OCI-LY1 (cell line): ENCODE measurements around the gene RAMP3.

Experiments used
- EZH2 ChIP-seq: fragments of 200-600 bp; sonication (generic), shearing (Covaris generic); IDR thresholded peaks from 2 replicates; pipeline ENCODE4 v1.8.0; 2017; ENCODE audit warnings: borderline replicate concordance, mixed run types, mild to moderate bottlenecking, antibody characterized with exemption, low read length, moderate library complexity, mixed read lengths
- TF ChIP-seq, protein P1 (sequence below): fragments of 200-600 bp; sonication (generic), shearing (Covaris generic); IDR thresholded peaks from 2 replicates; pipeline ENCODE4 v1.5.1; 2017; ENCODE audit warnings: mild to moderate bottlenecking, antibody characterized with exemption, low read length, moderate library complexity, mixed read lengths

DNA sequence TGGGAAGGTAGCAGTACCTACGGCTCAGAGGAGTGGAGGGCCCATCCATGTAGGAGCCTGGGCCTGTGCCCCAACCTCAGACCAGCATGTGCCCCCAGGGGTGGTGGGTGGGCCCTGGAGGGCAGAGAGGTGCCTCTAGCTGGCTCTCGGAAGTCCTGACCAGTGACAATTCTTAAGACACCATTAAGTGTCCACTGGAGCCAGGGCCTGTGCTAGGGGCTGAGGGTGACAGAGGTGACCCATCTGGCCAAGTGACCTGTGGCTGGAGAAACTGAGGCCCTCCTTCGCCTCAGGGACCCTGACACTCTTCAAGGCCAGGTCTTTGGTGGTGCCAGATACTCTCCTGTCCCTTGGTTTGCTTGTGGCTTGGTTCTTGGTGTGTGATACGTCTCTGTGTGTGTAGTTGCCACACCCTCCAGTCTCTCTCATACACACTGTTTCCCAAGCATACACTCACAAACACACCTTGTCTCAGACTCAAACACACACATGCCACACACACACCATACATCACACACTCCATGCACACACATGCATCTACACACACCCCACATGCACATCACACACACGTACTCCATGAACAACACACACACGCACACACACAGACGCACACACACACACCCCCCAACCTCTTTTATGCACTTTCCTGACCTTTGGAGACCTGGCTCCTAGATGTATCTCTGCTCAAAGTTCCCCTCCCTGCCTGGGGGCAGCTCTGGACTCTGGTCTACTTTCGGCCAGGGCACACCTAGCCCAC lies 897 bp upstream of the RAMP3 start:
- TF ChIP-seq, protein P1, sequence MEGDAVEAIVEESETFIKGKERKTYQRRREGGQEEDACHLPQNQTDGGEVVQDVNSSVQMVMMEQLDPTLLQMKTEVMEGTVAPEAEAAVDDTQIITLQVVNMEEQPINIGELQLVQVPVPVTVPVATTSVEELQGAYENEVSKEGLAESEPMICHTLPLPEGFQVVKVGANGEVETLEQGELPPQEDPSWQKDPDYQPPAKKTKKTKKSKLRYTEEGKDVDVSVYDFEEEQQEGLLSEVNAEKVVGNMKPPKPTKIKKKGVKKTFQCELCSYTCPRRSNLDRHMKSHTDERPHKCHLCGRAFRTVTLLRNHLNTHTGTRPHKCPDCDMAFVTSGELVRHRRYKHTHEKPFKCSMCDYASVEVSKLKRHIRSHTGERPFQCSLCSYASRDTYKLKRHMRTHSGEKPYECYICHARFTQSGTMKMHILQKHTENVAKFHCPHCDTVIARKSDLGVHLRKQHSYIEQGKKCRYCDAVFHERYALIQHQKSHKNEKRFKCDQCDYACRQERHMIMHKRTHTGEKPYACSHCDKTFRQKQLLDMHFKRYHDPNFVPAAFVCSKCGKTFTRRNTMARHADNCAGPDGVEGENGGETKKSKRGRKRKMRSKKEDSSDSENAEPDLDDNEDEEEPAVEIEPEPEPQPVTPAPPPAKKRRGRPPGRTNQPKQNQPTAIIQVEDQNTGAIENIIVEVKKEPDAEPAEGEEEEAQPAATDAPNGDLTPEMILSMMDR: no peak
- TF ChIP-seq EZH2: no peak
